ENCODE measurements around the gene SPRY4.
A peak's percentile ranks its signal among the peaks of the same experiment; 100 is the strongest.
"Not testable (repeated sequence)": the region's sequence is repeated elsewhere in the genome, so short reads cannot be mapped to it uniquely, and the experiment has no call there.

Gene SPRY4

DNA sequence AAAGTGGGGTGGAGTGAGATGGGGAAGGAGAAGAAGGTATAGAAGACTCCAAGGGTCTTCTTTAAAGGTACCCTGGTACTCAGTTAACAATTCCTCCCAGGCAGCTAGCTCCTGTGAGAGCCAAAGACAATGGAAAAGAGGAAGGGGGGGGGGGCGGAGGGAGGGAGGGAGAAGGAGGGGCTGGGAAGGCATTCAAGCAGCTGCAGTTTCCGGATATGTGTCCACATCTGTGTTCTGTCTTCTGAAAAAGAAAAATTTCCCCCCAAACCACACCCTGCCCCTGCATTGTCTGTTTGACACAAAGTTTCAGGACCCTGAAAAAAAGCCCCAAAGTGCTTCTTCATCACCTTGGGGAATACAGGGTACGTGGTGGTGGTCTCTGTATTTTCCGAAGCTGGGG is 11.1 kb downstream of the SPRY4 start:
- no peak for DNase-seq

DNA sequence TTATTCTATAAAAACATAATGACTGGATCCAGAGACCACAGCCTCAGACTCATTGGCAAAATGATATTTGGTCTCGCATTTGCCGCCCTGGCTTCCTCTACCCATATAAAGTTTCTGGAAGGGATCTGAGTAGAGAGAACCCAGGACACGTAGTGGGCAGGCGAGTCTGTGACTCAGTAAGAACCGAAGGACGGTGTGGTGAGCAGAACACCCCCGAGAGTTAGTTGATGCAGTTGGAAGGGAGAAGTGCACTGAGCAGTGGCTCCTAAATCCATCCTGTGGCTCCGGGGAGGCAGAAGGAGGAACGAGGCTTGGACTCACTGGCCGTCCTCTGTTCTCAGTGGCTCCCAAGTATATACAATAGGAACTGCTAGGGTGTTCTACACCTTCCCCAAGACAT is 11.5 kb downstream of the SPRY4 start:
- DNase-seq, result no peak

DNA sequence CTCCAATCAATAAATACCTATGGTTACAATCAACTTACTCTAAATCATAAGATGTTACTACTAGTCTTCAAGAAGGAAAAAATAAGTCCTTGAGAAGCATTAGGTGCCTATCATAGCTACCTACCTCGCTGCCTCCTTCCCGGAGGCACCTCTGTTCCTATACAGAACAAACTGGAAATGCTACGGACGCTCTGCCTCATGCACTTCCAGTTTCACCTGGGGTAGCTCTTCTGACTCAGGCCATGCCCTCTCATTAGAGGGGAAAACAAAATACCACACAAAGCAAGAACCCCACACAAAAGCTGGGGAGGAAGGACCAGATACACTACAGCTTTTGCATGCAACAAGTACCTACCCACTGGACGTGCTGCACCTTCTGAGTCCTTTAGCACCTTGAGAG is 12.4 kb downstream of the SPRY4 start:
- DNase-seq, result no peak

DNA sequence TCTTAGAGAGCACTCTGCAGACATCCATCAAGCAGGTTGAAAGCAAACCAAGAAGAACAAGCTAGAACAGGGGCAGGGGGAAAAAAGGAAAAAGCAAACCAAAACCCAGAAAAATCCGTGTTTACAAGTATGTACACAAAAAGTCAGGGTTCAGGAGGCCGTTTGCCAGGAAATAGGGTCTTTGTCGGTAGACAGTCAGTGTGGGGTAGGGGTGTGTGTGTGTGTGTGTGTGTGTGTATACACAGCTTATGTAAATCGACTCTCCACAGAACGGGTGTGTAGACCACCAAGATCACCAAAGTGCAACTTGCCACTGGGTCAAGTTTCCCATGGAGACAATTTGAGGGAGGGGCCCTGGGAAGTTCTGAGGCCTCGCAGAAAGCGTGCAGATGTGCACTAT is 13.1 kb downstream of the SPRY4 start:
- no peak for DNase-seq

DNA sequence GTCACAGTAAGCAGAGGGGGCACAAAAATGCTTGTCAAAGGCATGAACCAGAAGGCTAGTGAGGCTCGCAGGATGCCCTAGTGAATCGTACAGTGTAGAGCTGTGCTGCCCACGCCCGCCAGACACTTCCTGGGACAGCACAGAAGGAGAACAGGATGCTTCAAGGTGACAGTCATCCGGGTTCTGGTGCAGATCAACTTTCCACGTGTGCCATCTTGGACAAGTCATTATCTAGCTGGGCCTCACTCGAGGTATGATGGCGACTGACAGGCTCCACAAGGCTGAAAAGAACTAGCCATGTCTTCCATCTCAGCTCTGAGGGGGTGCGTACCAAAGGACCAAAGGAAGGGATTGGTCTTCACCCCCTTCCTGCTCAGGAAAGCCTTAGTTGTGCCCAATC is 14.0 kb downstream of the SPRY4 start:
- no peak for DNase-seq

DNA sequence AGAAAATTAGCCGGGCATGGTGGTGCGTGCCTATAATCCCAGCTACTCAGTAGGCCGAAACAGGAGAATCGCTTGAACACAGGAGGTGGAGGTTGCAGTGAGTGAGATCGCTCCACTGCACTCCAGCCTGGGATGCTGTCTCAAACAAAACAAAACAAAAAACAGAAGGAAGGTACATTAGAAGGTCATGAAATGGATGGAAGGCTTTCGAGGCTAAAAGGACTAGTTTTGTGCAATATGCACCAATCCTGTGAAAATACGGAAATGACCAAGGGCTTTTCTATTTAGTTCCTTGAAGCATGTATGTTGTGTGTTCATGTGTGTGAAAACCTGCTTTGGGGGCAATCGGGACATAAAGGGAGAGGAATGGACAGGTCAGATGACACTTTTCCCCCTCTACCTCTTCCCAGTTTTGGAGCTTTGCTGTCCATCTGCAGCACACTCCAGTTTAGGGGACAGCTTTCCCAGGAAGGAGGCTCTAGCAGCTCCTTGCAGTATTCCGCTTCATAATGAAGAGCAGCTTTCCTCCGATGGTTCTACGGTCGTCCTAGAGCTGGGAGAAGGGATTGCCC is 15.0 kb downstream of the SPRY4 start:
- no peak for DNase-seq

DNA sequence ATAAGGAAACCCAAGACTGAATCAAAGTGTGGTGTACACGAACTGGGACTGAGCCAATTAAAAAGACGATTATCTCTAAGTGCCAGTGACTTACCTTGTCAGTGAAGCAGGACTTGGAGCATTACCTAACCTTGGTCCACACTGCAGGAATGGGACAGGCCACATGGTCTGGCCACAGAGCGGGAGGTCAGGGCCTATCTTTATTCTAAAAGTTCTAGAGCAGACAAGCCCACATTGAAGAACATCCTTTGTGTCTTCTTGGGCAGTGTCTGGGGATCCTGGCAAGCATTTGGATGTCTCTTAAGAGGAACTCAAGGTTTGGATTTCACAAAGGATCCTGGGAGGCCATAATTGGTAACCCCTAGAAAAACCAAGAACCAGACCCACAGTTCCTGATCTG is 16.5 kb downstream of the SPRY4 start:
- no peak for DNase-seq

DNA sequence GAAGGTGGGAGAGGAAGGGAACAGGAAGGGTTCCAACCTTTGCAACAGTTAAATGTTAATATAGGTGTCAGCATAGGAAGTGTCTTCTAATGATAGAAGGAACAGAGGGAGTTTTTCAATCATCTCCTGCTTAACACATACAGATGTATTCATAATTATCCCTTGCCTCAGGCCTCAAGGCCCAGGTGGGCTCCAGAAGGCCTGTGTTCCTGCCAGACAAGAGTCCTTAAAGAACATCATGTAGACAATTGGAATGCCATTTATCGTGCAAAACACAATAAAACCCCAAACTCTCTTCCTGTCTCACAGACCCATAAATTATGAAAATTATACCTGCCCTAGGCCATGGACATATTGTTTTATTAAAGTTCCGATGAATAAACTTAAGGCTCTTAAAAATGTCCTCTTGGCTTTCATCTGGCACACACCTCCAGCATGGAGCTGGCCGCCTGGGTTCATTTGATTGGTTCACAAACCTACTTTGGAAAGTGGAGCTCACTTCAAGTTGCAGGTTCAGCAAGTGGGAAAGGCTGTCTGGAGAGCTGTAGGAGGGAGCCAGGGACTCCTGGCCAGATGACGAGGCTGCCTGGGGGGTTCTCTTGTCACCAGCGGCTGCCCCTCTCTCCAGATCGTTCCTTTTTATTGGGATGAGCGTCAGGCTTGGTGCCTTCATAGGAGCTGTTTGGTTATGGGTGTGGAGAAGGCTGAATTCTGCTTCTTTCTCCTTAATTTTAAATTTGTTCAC is 17.5 kb downstream of the SPRY4 start:
- DNase-seq, result no peak

DNA sequence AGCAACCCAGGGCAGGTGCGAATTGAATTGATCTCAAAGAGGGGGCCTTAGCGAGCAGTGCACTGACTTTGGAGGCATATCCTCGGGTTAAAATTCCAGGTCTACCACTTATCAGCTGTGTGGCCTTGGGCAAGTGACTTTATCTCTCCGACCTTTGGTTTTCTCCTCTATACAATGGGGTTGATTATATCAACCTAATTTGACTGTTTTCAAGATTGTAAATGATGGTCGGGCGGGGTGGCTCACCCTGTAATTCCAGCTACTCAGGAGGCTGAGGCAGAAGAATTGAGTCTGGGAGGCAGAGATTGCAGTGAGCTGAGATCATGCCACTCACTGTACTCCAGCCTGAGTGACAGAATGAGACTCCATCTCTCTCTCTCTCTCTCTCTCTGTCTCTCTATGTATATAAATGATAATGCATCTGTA is 18.7 kb downstream of the SPRY4 start:
- no peak for DNase-seq

DNA sequence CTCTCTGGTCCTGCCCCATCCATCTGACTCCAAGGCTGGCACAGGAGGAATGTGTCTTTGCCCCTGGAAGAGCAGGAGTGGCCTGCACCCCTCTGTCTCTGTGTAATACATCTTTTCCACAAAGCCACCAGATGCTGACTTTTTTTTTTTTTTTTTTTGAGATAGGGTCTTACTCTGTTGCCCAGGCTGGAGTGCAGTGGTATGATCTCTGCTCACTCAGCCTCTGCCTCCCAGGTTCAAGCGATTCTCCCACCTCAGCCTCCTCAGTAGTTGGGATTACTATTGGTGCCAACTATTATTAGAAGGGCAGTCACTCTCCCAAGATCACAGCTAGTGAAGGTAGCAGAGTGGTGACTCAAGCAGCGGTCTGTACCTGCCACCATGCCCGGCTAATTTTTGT is 19.6 kb downstream of the SPRY4 start:
- DNase-seq, result no peak

DNA sequence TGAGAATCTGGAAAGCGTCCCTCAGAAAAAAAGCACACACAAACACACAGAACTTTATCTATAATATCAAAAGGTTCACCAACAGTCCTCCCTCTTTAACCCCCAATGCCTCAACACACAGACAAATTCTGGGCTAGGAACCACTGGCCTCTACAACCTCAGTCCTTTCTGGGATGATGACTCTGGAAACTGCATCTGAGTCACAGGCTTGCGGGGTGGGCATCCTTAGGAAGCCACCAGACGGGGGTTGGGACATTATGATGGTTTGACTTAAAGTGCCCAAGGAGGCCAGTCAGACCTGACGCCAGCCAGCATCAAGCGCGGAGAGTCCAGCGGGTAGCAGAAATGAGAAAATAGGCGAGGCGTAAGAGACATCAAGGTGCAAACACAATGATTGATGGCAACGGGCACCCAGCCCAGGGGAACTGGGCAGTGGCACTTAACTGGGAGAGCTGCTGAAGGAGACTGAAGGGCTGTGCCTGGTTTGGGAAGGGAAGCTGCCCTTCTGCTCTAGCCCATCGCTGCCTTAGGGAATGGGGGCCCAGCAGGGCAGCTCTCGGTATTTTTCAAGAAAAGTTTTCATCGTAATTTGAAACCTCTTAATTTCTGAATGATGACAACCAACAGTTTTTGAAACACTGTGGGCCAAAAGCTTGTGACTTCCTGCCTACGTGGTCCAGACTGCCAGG is 20.7 kb downstream of the SPRY4 start:
- no peak for DNase-seq

DNA sequence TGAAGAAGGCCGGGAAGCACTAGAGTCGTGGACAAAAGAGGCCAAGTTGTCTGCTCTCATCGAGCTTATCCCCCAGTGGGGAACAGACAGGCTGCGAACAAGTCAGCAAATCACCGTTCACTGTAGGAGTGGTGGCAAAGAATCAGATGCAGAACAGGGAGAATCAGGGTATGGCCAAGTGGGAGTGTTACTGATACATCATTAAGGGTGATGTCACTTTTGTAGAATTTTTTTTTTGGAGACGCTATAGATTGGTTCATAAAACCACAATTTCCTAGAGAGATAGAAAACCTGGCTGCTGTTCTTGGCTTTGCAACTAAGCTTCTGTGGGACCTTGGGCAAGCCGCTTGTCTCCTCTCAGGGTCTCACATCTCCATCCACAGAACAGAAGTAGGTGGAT is 21.3 kb downstream of the SPRY4 start:
- no peak for DNase-seq

DNA sequence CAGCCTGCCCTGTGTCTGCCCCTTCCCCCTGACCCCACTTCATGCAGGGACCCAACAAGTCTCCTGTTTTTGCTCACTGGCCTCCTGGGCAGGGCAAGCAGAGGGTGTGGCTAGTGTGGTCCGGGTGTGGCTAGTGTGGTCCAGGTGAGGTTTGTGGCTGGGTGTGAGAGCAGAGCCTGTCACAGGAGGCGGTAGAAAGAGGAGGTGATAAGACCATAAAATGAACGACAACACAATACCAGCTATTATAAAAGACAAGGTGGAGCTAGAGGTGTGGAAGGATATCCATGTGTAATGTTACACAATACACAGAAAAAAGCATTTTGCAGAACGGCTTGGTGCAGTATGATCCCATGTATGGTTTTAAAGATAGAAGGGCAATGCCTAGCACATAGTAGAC is 23.3 kb downstream of the SPRY4 start:
- no peak for DNase-seq

DNA sequence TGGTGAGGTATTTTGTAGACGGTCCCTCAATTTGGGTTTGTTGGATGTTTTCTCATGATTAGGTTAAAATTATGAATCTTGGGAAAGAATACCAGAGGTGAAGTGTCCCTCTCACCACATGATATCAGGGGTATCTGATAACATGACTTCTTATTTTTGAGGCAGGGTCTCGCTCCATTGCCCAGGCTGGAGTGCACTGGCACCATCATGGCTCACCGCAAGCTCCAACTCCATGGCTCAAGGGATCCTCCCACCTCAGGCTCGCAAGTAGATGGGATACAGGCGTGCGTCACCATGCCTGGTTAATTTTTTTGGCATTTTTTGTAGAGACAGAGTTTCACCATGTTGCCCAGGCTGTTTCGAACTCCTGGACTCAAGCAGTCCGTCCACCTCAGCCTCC is 24.1 kb downstream of the SPRY4 start:
- no peak for DNase-seq

DNA sequence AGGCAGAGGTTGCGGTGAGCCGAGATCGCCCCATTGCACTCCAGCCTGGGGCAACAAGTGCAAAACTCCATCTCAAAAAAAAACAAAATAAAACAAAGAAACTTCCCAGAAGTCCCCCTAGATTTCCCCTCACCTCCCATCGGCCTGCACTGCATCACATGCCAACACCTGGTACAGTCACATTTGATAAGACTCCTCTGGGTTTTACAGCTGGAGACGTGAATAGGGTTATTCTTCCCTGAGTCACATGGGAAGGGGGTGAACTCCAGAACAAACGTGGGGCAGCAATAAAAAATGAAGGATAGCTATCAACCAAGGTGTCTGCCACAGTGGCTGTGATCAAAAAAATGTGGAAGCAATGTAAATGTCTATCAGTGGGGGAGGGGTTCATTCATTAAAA is 26.0 kb downstream of the SPRY4 start:
- DNase-seq, result no peak

DNA sequence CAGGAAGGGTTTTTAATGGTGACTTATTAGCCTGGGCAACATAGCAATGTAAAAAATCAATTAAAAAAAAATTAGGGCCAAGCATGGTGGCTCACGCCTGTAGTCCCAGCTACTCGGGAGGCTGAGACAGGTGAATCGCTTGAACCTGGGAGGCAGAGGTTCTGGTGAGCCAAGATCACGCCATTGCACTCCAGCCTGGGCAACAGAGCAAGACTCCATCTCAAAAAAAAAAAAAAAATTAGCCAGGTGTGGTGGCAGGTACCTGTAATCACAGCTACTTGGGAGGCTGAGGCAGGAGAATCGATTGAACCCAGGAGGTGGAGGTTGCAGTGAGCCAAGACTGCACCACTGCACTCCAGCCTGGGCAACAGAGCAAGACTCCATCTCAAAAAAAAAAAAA is 27.0 kb downstream of the SPRY4 start:
- not testable (repeated sequence) for DNase-seq

DNA sequence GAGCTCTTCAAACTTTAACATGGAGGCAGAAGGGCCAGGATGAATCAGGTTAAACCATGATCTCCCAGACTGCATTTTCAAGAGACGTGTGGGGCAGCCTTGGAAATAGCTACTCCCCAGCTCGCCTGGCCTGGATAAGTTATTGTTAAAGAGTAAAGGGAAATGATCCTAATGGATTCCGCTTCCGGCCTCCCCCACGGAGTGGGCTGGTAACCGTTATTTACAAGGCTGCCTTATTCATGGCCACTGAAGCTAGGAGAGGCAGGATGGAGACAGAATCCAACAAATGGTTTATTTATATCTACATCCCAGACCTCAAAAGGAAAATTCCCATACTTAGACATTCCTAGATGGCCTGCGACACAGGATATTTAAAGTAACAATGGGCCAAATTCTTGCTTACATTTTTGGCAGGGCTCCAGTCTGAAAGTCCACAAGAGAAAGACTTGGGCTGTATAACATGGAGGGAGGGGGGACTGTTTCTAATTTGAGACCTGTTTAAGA is 27.9 kb downstream of the SPRY4 start:
- no peak for DNase-seq

DNA sequence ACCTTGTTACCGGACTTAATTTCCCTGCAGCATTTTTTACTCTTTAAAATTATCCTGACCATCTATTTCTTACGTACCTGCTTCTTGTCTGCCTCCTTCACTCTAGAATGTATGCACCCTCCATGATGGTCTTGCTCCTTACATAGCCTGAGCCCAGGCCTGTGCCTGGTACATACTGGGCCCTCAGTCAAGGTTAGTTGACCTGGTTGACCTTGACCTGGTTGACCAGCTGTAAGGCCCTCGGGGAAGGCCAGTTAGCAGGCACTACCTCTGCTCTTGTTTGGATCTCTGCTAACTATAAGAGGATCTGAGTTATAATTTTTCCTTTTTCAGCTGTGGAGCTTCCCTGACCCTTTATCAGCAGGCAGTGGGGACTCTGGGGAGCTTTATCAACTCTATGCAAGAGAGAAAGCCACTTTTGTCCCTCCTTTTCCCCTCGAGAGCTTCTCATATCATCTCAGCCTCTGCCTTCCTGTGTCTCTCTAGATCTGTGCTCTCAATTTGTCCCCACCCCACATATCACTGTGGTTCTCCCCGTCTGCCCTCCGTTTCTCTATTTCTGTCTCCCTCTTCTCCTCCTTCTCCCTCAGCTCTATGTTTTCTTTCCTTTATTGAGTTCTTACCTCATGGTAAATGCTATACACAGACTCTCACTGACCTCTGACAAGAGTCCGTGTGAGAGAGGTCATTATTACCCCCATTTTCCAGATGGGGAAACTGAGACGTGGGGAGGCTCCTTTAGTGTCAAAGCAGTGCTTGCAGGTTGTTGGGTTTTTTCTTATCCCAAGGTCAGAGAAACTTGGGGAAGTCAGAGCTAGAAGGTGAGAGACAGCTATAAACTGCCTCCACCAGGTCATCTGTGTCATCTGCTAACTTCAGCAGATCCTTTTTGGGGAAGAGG is 28.6 kb downstream of the SPRY4 start:
- DNase-seq, result no peak

DNA sequence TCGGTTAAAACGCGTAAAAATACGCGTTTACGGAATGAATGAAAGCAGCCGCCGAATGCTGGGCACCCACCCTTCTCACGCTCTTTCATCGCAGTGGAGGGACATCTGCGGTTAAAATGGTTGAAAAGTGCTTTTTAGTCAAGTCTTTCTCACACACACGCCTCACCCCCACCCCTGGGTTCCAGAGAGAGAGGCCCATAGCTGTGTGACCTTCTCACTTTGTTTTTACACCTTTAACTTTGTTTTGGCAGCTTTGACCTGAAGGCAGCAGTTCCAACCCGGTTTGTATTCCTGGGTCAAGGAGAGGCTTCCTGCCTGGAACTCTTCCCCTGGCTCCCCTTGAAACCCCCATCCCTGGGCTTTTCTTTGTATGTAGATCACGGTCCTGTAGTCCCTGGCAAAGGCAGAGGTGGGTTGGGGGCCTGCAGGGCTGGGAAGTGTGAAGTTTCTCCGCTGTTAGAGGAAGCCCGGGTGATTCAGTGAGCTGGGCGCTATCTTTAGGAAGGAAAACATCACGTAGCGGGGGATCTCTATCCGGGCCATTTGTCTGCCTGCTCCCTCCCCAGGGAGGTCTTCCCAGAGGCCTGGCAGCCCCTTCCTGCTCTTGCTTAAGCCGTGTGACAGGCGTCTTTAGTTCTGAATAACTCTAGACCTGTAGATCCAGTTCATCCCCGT is 29.6 kb downstream of the SPRY4 start:
- DNase-seq, result no peak

DNA sequence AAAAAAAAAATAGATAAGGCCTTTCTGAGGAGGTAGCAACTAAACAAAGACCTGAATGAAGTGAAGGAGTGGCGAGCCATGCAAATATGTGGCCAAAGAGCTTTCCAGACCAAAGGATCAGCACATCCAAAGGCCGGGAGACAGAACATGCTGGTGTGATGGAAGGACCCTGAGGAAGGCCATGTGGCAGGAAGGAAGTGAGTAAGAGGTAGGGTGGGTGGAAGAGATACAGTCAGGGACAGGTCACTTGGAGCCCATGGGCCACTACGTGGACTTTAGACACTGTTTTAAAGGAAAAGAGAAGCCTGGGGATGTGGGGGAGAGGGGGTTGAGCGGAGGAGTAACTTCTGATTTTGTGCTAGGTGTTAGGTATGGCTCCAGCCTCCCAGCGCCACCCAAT is 31.3 kb downstream of the SPRY4 start:
- DNase-seq, result peak; percentile 9

DNA sequence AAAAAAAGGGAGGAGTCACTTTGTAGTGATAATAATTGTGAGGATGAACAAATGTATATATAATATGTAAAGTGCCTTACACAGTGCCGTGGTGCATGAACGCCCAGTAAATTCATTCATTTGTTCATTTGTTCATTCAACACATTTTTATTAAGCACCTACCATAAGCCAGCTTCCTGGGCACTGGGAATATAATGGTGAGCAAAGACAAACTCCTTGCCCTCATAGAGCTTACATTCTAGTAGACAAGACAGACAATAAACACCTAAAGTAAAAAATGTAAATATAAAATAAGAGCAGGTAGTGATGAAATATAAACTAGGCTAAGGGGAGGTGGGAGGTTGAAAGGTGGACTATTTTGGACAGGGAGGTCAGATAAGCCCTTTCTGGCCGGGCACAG is 32.0 kb downstream of the SPRY4 start:
- DNase-seq, result no peak

DNA sequence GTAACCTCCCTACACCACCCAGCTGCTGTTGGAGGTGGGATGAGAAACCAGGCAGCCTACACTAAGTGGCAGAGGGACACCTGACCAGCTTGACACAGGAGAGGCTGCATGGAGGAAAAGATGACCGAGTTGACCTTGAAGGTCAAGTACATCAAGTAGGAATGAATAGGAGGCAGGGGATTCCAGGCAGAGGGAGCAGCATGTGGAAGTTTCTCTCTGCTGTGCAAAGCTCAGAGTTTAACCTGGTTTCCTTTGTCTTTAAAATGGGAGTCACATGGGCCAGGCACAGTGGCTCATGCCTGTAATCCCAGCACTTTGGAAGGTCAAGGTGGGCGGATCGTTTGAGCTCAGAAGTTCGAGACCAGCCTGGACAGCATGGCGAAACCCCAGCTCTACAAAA is 32.6 kb downstream of the SPRY4 start:
- DNase-seq, result no peak

All from inflammatory macrophage treated with lipopolysaccharide for 4 hours (primary cell).